Pancreas (tissue), 10 donors: Measurements from ENCODE around the gene OR10T2. TPM values are rescaled to one million over a fixed set of nuclear protein-coding genes. Genes with fewer than 3 reads are reported as not detected.
"Not testable (repeated sequence)": the region's sequence is repeated elsewhere in the genome, so short reads cannot be mapped to it uniquely, and the experiment has no call there.

ENCODE experiments used
- ATAC-seq, 4 donors: fragments of 200-7000 bp; cut with Tn5 transposase; one replicate each; pipeline versions ENCODE4 v1.8.0 to v1.9.1; 2020; ENCODE audit warnings: mild to moderate bottlenecking in 4 of 4, moderate library complexity in 4 of 4
- DNase-seq, 6 donors: peaks; one replicate each; pipeline ENCODE4 v3.0.0-alpha.2; 2020
- FAIRE-seq: peaks from 2 replicates; lab custom pipeline; 2012; peaks lifted over from hg19 to GRCh38; lab: Jason Lieb, UNC
- H3K27ac ChIP-seq, 4 donors: fragments of 200-600 bp; sonication (generic); 1 replicate in 3 of 4; 2 replicates in 1 of 4; pipeline versions ENCODE4 v1.5.0 to v1.8.0; 2020
- H3K27me3 ChIP-seq, 4 donors: fragments of 200-600 bp; one replicate each; pipeline ENCODE4 v1.8.0; 2021
- H3K36me3 ChIP-seq, 3 donors: fragments of 200-600 bp; sonication (generic) in 1 of 3; one replicate each; pipeline versions ENCODE4 v1.5.0 to v1.8.0; 2020 to 2021
- H3K4me1 ChIP-seq, 3 donors: fragments of 200-600 bp; one replicate each; pipeline ENCODE4 v1.8.0; 2021
- H3K4me3 ChIP-seq, 4 donors: fragments of 200-600 bp; sonication (generic) in 2 of 4; one replicate each; pipeline versions ENCODE4 v1.5.0 to v1.8.0; 2020 to 2021
- H3K9me3 ChIP-seq, 4 donors: fragments of 200-600 bp; one replicate each; pipeline ENCODE4 v1.8.0; 2021
- WGBS, 2 donors: extraction: QIAGEN DNeasy Blood & Tissue Kit; methylation state at CpG; one replicate each; pipeline ENCODE4 v1.1.7; 2013; 5-methylcytosine and 5-hydroxymethylcytosine counted together
- intact Hi-C, 3 donors: fragments of 100-400 bp; cut with DNase I; formaldehyde crosslinking; loops; one replicate each; pipeline versions ENCODE4 v1.11.1 to v1.14.2; 2022
- polyA plus RNA-seq, 2 donors: library from polyadenylated mRNA; stranded (reverse); fragments of 200-250 nt; gene quantifications; one replicate each; pipeline ENCODE4 v1.2.3, GENCODE V29; 2013
- total RNA-seq, 6 donors: library from RNA; stranded (reverse); fragmentation: NEBNext Ultra II Directional in 4 of 6; extraction: Animal tissue kit (Norgen Biotek cat#: 25700) in 4 of 6; gene quantifications; one replicate each; pipeline versions ENCODE4 v1.2.1 to v1.2.4, GENCODE V29; 2021 to 2023
- TF ChIP-seq, protein P1 (sequence below), 4 donors: fragments of 200-600 bp; sonication (generic) in 3 of 4; IDR thresholded peaks; one replicate each; pipeline versions ENCODE4 v1.5.0 to v1.8.0; 2021; ENCODE audit warnings: antibody characterized with exemption in 4 of 4
- donor health status: healthy with polysubstance abuse.
- donor health status: DM: no; HTN: no; CAD: no; lungs with moderate emphysema.
- donor health status: DM: no; HTN: no; CAD: no.
- donor health status: control.
- donor health status: control.
- donor health status: Bipolar disorder and iron deficiency.
- donor health status: DM: yes; HTN: yes; CAD: no.
- donor health status: DM: no; HTN: no; CAD: no.
- donor health status: DM: no; HTN: no; CAD: no.
- donor health status: DM: yes; HTN: yes; CAD: no.

The OR10T2 gene
- total and polyA plus RNA-seq, 8 donors: not detected

DNA sequence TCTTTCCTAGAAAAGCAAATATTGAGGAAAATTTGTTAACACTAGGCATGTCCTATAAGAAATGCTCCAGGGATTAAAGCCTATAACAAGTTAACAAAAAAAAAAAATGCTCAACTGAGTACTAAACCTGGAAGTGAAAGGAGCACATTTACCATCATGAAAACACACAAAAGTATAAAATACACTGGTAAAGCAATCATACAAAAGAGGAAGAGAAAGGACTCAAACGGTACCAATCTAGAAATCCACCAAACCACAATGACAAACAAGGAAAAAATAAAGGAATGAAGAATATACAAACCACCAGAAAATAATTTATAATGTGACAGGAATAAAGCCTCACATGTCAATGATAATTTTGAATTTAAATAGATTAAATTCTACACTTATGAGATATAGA is 24.4 kb downstream of the OR10T2 start:
- intact Hi-C loops: no loop called here
- no peaks in the 10 kb centered on the region for H3K9me3 ChIP-seq
- DNase-seq (no peak), FAIRE-seq (no peak), ATAC-seq (no peak)
- no peak overlapping the region for H3K4me3 ChIP-seq
- WGBS, 2 donors: 57 to 68% methylated on average over 1 of the region's 1 CpG
- no peaks in the 10 kb centered on the region for H3K27me3 ChIP-seq
- TF ChIP-seq, protein P1, sequence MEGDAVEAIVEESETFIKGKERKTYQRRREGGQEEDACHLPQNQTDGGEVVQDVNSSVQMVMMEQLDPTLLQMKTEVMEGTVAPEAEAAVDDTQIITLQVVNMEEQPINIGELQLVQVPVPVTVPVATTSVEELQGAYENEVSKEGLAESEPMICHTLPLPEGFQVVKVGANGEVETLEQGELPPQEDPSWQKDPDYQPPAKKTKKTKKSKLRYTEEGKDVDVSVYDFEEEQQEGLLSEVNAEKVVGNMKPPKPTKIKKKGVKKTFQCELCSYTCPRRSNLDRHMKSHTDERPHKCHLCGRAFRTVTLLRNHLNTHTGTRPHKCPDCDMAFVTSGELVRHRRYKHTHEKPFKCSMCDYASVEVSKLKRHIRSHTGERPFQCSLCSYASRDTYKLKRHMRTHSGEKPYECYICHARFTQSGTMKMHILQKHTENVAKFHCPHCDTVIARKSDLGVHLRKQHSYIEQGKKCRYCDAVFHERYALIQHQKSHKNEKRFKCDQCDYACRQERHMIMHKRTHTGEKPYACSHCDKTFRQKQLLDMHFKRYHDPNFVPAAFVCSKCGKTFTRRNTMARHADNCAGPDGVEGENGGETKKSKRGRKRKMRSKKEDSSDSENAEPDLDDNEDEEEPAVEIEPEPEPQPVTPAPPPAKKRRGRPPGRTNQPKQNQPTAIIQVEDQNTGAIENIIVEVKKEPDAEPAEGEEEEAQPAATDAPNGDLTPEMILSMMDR (IDR thresholded peaks at IDR 0.05): no peak
- H3K4me1 ChIP-seq: no peaks in the 10 kb centered on the region
- H3K36me3 ChIP-seq: no peaks in the 10 kb centered on the region
- H3K27ac ChIP-seq: no peak overlapping the region

DNA sequence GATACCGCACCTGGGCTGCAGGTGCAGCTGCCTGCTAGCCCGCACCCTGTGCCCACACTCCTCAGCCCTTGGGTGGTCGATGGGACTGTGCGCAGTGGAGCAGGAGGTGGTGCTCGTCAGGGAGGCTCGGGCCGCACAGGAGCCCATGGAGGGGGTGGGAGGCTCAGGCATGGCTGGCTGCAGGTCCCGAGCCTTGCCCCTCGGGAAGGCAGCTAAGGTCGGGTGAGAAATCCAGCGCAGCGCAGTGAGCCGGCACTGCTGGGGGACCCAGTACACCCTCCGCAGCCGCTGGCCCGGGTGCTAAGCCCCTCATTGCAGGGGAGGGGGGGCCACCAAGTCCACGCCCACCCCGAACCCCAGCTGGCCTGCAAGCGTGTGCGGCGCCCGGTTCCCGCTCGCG is 25.2 kb downstream of the OR10T2 start:
- H3K4me1 ChIP-seq, intact Hi-C loops, H3K27ac ChIP-seq, H3K9me3 ChIP-seq, H3K4me3 ChIP-seq, ATAC-seq, FAIRE-seq, H3K36me3 ChIP-seq, H3K27me3 ChIP-seq: not testable (repeated sequence)
- 86 to 91% methylated on average over 23 to 25 of the region's 25 CpGs for WGBS, 2 donors
- DNase-seq: peak in 1 of 6 donors; percentile 34

DNA sequence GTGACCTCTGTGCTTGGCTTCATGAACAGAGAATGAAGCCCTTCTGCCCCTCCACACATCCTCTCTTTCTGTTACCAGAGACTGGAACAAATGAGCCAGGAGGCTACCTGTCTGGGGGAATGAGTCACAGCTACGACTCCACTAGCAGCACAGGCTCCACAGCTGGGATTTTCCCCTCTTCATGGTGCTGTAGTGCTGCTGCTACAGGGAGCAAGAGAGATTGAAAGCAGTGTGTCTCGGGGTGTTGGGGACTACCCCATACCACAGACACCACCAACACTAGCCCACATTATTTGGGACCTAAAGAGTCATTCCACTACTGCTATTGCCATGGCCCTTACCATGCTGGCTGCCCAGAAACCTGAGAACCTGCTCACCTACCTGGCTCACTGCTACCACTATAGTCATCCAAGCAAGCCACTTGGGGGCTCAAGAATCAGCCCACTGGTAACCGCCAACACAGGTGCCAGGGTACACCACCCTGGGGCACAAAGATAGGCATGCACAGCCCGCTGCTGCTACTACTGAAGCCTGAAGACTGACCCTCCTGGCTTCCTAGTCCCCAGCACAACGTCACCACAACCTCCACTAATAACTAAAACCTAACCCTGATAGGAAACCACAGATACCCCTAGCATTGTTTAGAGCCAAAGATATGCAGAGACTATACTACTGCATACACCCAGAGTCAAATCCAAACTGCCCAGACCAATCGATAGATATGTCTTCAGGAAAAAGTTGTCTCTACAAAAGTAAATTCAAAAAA is 27.9 kb downstream of the OR10T2 start:
- no peaks in the 10 kb centered on the region for H3K4me1 ChIP-seq
- no peak overlapping the region for H3K27ac ChIP-seq
- no peak for FAIRE-seq
- H3K4me3 ChIP-seq: no peak overlapping the region
- no peak for DNase-seq
- TF ChIP-seq, protein P1 (IDR thresholded peaks at IDR 0.05): no peak
- ATAC-seq: no peak
- no peaks in the 10 kb centered on the region for H3K36me3 ChIP-seq
- no peaks in the 10 kb centered on the region for H3K27me3 ChIP-seq
- intact Hi-C loops: no loop called here
- WGBS, 2 donors: 47 to 54% methylated on average over 6 of the region's 6 CpGs
- no peaks in the 10 kb centered on the region for H3K9me3 ChIP-seq

DNA sequence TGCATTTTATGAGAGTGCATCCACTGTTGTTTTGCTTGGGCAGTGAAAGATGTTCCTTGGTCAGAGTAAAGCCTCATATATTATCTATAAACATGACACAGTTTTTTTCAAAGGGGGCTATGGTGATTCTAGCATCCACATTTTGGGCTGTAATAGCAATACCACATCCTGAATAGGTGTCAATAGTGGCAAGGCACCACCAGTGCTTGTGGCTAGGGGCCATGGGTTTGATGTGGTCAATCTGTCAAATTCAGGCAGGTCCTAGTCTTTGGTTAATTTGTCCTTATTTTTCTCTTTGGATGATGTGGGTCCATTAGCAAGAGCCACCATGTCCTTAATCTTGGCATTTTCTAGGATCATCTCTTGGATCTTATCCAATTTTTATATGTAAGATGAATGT is 32.5 kb downstream of the OR10T2 start:
- Histone ChIP-seq H3K4me1 (no peaks in the 10 kb centered on the region), H3K27me3 (no peaks in the 10 kb centered on the region), H3K36me3 (no peaks in the 10 kb centered on the region), H3K27ac (no peak overlapping the region), H3K4me3 (no peak overlapping the region), H3K9me3 (no peaks in the 10 kb centered on the region)
- DNase-seq (no peak), FAIRE-seq (no peak), ATAC-seq (no peak)
- intact Hi-C loops: no loop called here
- TF ChIP-seq, protein P1 (IDR thresholded peaks at IDR 0.05): no peak

DNA sequence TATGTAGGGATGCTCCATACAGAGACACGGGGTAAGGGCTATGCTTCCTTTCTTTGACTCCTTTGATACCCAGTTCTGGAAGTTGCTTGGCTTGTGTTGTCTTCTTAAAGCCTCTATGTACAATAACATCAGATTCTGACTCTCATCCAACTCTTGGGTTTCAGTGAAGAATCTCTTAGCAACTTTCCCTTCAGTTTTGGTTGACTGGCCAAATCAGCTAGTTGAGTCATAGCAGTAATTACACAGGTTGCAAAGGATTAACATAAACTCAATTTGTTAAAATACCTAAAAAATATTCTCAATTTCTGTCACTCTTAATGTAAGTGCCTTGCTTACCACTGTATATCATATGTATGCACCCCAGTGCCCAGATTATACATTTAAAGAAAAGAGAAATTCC is 36.3 kb downstream of the OR10T2 start:
- Histone ChIP-seq H3K9me3 (no peaks in the 10 kb centered on the region), H3K4me3 (no peak overlapping the region), H3K27me3 (no peaks in the 10 kb centered on the region), H3K4me1 (no peaks in the 10 kb centered on the region), H3K36me3 (no peaks in the 10 kb centered on the region), H3K27ac (no peak overlapping the region)
- no peak for ATAC-seq
- no peak for DNase-seq
- WGBS, 2 donors: 44 to 46% methylated on average over 1 of the region's 1 CpG
- TF ChIP-seq, protein P1 (IDR thresholded peaks at IDR 0.05): no peak
- intact Hi-C loops: no loop called here
- no peak for FAIRE-seq
